CMK (cell line): Measurements from ENCODE around the gene ASS1.
A peak's percentile ranks its signal among the peaks of the same experiment; 100 is the strongest.

Source experiments
- DNase-seq: peaks from one replicate; pipeline ENCODE4 v3.0.0-alpha.2; 2010; ENCODE audit warnings: low read depth

The ASS1 gene

DNA sequence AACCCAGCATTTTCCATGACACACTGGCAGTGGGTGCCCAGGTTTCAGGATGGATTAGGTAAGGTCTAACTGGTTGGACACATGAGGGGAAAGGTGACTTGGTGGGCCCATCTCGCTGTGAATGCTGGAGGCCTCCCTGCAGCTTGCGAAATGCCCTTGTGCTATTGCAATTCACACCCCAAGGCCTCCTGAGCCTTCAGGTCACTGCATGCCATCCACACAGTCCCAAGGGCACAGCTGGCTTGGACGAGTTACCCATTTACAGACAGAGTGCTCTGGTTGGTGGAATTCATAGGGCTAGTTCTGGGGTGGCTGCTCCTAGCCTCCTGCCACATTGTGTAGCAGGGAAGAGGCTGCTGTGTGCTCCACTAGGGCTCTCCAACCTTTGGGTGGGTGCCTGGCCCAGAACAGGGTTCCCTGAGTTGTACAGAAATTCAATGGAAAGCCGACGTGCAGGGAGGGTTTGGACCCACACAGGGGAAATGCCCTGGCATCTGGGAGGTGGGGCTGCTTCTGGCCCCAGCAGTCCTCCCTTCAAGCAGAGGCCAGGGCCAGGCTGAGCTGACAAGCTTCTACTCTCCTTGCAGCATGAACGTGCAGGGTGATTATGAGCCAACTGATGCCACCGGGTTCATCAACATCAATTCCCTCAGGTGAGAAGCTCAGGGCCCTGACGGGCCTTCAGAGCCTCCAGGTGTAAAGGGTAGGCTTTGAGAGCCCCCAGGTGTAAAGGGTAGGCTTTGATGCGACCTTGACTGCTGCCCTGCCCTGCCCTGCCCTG lies 54.3 kb downstream of the ASS1 start:
- no peak for DNase-seq

DNA sequence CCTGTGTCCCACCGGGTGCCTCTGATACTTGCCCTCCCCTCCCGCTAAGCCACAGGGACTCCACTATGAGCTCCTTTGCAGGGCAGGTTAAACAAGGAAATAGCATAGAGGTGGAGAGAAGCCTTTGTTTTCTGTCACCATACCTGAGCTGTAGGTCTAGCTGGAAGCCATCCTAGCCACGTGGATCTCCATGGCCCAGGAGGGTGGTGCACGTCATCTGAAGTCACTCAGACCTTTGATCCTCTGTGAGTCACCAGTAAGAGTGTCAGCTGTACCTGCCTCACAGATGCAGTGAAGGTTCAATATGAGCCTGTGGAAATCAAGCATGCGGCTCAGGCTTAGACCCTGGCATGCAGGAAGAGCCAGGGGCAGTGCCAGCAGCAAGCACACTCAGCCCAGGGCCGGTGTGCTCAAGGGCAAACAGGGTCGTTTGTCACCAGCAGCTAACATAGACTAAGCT lies 55.1 kb downstream of the ASS1 start:
- DNase-seq = no peak

GRCh38 chr9:130500340-130501180 lies 55.8 kb downstream of the ASS1 start:
- DNase-seq = no peak

- no peak for DNase-seq
Measured at GRCh38 chr9:130501639-130502038, 56.9 kb downstream of the ASS1 start.

GRCh38 chr9:130508218-130508617 lies 63.5 kb downstream of the ASS1 start:
- no peak for DNase-seq

DNA sequence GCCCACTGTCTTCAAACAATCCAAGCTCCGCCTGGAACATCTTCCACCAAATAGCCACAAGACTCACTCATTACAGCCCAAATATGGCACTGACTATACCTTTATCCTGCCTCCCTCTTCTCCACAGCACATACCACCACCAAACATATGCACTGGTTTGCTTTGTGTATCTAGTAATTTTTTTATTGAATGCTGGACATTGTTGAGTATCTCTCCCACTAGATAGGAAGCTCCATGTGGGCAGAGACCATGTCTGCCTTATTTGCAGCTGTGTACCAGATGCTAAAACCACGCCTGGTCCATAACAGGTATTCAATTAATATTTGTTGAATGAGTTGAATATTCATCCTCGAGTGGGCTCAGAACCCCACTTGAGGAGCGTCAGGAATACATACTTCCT lies 67.4 kb downstream of the ASS1 start:
- no peak for DNase-seq

DNA sequence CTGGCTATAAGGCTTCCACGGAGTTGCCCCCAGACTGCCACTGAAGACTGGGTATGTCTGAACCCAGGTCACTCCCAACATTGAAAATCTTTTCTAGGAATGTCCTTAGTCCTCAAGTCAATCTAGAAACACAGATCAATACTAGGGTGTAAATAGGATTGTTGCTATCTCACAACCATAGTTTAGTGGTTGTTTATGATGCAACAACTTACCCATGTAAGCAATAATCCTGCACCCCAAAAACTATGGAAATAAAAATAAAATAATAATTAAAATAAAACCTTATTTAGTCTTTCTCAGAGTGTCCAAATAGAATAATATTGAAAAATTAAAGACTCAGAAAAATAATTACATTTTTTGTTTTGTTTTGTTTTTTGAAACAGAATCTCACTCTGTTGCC lies 68.3 kb downstream of the ASS1 start:
- DNase-seq = no peak

DNA sequence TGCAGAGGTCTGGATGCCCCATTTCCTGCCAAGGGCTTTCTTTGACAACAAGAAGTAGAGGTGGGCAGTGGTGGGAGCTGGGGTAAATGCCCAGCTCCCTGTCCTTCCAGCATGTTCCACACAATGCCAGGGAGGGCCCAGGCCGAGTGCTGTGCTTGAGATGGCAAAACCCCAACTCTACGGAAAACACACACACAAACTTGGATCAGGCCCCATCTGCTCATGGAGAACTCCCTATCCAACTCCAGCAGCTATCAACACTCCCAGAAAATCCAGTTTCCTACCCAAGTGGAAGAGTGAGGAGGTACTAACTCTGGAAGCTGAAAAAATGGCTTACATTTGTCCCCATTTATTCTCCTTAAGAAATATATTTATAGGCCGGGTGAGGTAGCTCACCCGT lies 73.5 kb downstream of the ASS1 start:
- no peak for DNase-seq

- no peak for DNase-seq
Measured at GRCh38 chr9:130518943-130519799, 74.4 kb downstream of the ASS1 start.

DNA sequence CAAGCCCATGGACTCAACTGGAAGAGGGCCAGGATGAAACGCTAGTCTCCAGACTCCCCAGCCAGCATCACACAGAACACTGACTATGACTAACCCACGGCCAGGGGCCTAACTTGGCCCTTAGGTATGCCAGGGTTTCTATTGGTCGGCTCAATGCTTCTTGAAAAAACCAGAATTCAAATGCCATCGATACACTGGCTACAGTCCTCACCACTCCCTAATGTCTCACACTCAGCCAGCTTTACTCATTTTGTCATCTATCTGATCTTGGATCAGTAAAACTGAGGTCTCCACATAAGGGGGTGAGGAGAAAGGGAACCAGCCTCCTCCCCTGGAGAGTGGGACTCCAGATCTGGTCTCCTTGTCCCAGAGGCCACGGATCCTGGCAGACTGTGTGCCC lies 75.2 kb downstream of the ASS1 start:
- no peak for DNase-seq

GRCh38 chr9:130521715-130522114 lies 77.0 kb downstream of the ASS1 start:
- no peak for DNase-seq

GRCh38 chr9:130522233-130522808 lies 77.6 kb downstream of the ASS1 start:
- DNase-seq = no peak

GRCh38 chr9:130523921-130524320 lies 79.2 kb downstream of the ASS1 start:
- DNase-seq = no peak

DNA sequence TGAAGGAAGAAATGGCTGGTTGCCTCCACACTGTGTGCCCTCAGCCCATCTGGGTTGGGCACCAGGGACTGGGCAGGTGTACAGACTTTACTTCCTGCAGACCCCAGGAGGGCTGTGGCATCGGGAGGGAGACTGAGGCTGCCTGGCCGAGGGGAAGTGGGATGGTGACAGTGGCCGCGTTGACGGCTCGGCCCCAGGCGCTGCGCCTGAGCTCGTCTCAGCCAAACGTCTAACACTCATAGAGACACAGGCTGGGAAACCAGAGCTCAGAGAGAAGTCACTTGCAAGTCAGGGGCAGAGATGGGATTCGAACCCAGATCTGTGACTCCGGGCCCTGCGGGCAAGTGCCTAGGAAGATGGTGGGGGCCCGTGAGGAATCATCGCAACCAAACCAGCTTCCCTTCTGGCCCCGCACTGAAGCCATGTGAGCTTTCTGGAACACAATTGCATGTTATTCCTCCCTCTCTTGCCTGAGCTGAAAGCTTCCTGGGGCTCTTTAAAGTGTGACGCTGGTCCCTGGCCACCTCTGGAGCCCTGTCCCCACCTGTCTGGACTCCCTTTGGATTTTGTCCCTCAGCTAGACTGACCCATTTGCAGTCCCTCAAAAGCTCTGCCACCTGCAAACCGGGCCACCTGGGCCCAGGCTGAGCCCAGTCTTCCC lies 81.6 kb downstream of the ASS1 start:
- no peak for DNase-seq

- DNase-seq = no peak
Measured at GRCh38 chr9:130526854-130527650, 82.3 kb downstream of the ASS1 start.

DNA sequence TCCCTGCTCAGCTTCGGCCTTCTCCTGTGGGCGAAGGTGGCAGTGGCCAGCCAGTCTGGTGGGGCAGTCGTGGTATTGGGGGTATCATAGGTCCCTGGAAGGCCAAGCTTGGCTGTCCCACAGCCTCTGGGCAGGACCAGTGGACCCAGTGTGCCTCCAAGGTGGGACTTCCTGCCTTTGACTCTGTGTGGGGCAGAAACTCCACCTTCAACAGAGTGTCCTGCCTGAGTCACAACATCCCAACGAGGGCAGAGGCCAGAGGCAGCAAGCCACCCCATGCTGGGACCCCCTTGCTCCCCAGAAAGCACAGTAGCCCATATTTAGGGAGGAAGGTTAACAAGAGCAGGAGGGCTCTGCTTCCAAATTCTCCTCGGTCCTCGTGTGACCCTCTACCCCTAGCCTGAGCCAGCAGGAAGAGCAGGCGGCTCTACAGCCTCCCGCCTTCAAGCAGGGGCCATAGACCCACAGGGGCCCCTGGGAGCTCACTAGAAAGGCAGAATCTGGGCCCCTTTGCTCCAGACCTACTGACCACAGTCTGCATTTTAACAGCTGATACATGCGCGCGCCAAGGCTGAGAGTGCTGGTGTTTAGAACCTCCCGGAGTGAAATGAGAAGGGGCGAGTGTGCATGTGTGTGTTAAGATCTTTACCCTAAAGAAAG lies 83.0 kb downstream of the ASS1 start:
- no peak for DNase-seq

DNA sequence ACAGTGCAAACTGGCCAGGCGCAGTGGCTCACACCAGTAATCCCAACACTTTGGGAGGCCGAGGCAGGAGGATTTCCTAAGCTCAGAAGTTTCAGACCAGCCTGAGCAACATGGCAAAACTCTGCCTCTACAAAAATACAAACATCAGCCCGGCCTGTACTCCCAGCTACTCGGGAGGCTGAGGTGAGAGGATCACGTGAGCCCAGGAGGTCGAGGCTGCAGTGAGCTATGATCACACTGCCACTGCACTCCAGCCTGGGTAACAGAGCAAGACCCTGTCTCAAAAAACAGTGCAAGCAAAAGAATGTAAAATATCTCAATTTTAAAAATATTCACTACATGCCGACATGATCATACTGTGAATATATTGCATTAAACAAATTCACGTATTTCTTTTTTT lies 83.9 kb downstream of the ASS1 start:
- DNase-seq = no peak

- no peak for DNase-seq
Measured at GRCh38 chr9:130530938-130531337, 86.2 kb downstream of the ASS1 start.

DNA sequence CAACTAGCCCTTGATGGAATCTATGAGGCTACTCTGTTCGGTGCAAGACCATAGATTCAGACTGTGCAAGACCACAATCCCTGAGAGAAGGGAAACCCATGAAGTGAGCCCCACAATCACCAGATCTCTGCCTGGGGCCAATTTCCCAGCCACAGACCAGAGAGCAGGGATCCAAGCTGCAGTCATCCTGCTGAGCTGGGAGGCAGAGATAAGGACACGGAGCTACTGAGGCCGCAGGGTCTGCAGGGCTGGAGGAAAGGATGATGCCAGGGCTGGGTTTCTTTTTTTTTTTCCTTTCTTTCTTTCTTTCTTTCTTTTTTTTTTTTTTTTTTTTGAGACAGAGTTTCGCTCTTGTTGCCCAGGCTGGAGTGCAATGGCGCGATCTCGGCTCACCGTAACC lies 86.9 kb downstream of the ASS1 start:
- DNase-seq = peak; percentile 39

DNA sequence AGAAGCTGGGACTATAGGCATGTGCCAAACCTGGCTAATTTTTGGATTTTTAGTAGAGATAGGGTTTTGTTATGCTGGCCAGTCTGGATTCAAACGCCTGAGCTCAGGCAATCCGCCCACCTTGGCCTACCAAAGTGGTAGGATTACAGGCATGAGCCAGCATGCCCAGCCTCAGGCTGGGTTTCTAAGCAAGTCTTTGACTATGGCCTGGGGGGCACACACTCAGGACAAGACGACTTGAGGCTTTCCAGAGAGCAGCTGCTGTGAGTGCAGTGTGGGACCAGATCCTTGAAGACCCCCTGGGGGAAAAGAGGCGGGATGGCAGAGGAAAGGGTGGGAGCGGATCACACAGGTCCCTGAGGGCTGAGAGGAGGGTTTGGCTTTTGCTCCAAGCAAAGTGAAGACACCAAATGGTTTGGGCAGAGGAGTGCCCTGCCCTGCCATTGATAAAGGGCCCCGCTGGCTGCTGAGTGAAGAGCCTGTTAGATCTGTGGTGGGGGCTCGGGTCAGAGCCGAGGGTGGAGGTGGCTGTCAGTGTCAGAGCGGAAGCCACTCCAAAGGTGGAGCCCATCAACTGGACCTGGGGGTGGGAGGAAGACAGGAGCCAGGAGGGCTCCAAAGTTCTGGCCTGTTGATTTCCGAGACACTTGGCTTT lies 87.8 kb downstream of the ASS1 start:
- no peak for DNase-seq
